HG02642 (cell line): ENCODE results near the gene COL5A1.

Source experiments
- ATAC-seq: cut with Tn5 transposase; IDR thresholded peaks from one replicate; pipeline ENCODE4 v1.9.1; 2021; ENCODE audit warnings: mild to moderate bottlenecking; ENCODE audit not compliant: unreplicated experiment, poor library complexity

Gene COL5A1

GRCh38 chr9:134804871-134805270, 163.3 kb downstream of the COL5A1 start:
- no peak for ATAC-seq

DNA sequence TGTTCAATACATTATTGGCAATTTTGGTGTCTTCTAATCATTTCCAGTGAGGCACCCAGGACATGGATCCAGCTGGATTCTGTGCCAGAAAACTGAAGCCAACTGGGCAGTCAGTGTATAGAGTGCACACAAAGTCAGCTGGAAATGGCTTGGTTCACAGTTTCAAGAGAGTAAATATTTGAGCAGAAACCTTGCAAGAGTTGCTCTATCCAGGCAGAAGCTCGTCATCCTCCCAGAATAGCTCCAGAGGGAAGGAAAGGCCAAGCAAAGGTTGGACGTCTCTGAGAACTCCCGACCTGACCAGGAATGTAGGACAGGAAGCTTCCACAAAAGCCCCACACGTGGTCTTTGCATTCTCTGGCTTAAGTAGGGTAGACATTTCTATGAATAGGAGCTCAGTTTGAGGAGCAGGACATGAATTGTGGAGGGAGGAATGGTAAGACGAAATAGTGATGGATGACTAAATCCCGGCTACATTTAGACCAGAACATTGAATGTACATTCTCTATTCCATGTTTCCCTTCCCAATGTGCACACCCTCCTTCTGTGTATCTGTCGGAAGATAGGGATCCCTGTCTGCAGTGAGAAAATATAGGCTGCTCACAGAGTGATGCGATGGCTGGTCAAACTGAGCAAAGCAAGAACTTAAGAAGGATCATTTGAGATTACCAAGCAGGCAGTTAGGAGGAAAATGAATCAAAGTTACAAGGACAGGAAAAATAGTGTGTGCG, 166.3 kb downstream of the COL5A1 start:
- no peak for ATAC-seq

- ATAC-seq = no peak
Measured at GRCh38 chr9:134808447-134808792, 166.8 kb downstream of the COL5A1 start.

DNA sequence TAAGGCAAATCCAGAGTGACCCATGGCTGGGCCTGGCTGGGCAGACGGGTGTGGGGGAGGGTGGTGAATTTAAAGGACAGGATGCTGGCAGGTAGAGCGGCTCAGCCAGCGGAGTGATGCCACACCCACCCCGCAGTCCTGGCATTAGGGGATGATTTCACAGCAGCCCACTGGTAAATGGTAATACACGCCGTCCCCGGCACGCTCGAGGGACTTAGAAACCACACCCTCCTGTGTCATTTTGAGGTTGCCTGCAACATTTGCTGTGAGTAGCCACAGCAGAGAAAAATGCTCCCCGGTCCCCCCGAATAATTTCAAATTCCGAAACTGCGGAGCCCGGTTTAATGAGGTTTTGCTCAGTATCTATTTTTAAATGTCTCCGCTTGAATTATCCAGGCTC, 167.7 kb downstream of the COL5A1 start:
- ATAC-seq = no peak

DNA sequence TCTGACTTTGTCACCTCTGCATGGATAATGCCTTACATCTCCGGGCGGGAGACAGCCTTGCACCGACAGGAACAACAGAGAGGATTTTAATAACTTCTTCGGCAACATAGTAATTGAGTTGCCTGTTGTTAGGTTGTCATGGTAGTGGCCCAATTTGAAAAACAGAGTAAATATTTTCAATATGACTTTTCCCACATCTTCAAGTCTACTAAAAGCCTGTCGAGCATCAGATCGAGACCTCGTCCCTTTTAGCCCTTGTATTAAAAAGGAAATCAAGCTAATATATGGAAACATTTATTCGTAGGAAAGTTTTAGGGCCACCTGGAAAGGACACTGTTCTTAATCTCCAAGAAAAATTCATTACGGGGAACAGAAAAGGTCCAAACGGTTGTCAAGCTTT, 168.2 kb downstream of the COL5A1 start:
- ATAC-seq = no peak

- no peak for ATAC-seq
Measured at GRCh38 chr9:134811079-134811672, 169.6 kb downstream of the COL5A1 start.

GRCh38 chr9:134811673-134812342, 170.2 kb downstream of the COL5A1 start:
- no peak for ATAC-seq

DNA sequence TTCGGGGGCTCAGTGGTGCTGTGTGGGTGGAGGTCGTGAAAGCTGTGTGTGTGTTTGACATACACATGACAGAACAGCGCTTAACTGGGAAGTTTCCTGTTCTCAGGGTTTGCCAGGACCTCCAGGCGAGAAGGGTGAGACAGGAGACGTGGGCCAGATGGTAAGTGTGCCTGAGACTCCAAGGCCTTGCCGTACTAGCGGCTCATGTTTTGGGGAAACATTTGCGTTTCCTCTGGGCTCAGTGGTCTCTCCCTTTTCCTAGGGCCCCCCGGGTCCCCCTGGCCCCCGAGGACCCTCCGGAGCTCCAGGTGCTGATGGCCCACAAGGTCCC, 170.7 kb downstream of the COL5A1 start:
- no peak for ATAC-seq

DNA sequence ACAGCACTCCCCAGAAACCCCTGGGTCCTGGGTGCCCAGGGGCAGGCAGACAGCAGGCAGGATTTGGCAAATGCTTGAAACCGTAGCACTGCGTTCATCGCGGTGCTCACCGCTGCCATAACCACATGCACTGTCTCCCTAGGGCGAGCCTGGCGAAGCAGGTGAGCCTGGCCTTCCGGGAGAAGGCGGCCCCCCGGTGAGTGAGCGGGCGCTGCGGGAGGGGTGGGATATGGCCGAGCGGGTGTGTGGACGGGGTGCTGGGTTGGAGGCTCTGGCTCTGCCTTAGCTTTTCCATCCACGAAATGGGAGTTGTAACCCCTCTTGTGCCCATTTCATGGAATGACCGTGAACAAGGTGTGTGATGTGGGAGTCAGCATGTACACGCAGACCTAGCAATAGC, 172.2 kb downstream of the COL5A1 start:
- ATAC-seq = no peak

GRCh38 chr9:134814598-134815215, 173.1 kb downstream of the COL5A1 start:
- ATAC-seq = no peak

DNA sequence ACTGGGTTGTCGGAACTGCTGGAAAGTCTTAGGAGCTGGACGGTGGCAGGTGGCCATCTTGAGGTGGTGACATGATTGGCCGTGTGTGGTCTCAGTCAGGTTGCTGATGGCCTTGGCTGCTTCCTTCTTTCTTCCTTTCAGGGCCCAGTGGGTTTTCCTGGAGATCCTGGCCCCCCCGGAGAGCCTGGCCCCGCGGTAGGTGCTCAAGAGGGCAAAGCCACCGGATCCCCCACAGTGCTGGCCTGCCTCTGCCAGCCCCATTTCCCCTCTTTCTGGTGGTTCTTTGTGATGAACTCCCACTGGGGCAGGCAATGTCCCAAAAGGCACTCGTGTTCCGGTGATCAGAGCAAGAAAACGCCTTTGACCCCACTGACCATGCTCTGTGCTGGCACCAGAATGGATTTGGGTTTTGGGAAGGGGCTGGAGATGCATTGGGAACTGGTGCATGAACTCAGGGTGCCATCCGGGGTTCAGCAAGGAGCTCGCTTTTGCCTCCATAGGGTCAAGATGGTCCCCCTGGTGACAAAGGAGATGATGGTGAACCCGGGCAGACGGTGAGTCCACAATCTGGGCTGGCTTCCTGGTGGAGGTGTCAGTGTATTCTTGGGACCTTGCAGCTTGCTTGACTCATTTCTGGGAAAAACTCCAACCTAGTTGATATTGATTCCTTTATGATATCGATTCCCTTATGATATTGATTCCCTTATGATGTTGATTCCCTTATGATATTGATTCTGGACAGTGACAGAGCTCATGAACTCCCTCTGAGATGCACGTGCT, 174.0 kb downstream of the COL5A1 start:
- no peak for ATAC-seq

- no peak for ATAC-seq
Measured at GRCh38 chr9:134816264-134816663, 174.7 kb downstream of the COL5A1 start.

DNA sequence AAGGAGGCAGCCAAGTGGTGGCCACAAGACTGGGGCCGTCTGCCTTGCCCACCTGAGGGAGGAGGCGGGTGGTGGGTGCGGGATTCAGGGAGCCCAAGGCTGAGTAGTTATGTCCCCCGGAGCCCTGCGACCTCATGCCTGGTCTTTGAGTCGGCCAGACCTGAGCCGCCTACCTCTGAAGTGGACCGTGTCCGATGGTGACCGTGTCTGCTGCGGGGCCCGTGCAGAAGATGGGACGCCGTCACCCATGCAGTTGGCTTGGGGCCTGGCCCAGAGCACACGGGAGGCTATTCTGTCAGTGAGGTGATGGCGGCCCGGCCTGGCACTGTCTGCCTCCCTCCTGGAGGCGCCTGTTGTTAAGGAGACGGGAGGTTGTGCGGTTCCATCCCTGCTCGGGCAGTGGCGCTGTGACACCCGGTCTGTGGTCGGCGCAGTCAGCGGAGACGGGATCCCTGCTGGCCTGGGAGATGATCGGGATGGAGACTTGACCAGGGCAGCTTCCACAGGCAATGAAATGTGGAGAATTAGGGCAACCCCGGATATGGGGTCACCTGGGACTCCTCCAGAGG, 176.5 kb downstream of the COL5A1 start:
- ATAC-seq = no peak

DNA sequence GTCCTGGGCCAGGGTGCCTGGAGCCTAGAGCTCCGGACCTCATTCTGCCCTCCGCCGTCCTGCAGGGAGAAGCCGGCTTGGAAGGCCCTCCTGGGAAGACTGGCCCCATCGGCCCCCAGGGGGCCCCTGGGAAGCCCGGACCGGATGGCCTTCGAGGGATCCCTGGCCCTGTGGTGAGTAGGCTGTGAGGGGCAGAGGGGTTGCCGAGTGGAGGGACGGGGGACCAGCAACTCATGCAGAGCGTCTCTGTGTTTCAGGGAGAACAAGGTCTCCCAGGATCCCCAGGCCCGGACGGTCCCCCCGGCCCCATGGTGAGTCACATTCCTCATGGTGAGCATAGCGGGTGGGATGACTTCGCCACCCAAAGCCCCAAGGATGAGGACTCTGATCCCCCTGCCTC, 177.0 kb downstream of the COL5A1 start:
- no peak for ATAC-seq

GRCh38 chr9:134820901-134821300, 179.3 kb downstream of the COL5A1 start:
- no peak for ATAC-seq

- ATAC-seq = no peak
Measured at GRCh38 chr9:134822541-134822940, 180.9 kb downstream of the COL5A1 start.

DNA sequence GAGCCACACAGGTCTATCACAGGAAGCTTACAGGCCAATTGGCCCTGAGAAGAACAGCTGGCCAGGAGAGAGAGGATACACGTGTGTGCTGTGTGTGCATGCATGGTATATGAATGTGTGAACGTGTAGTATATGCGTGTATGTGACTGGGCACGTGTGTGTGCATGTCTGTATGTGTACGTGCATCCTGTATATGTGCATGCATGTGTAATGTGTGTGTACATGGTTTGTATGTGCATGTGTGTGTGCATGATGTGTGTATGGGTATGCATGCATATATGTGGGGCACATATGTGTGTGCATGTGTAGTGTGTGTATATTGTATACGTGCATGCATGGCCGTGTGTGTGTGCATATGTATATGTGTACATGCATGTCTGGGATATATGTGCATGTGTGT, 182.0 kb downstream of the COL5A1 start:
- no peak for ATAC-seq

GRCh38 chr9:134824583-134824982, 183.0 kb downstream of the COL5A1 start:
- ATAC-seq = no peak

GRCh38 chr9:134825025-134825424, 183.4 kb downstream of the COL5A1 start:
- no peak for ATAC-seq
